Esophagus muscularis mucosa (tissue), 3 donors: Measurements from ENCODE around the gene MSI2.

Source experiments
- CTCF ChIP-seq, 3 experiments: fragments of 200-600 bp in 2 of 3; fragments of 450-650 bp in 1 of 3; sonication (generic) in 2 of 3; IDR thresholded peaks; one replicate each; pipeline ENCODE4 v1.5.1; 2017 to 2019; ENCODE audit warnings: antibody characterized with exemption in 3 of 3, mild to moderate bottlenecking in 2 of 3, moderate library complexity in 1 of 3
- POLR2A ChIP-seq: fragments of 450-650 bp; IDR thresholded peaks from one replicate; pipeline ENCODE4 v1.6.1; 2017; ENCODE audit warnings: antibody characterized with exemption, moderate library complexity, mild to moderate bottlenecking, low read depth
- POLR2AphosphoS5 ChIP-seq, 2 donors: sonication (generic); formaldehyde crosslinking; IDR thresholded peaks; one replicate each; pipeline ENCODE4 v1.6.1; 2017; ENCODE audit warnings: antibody characterized with exemption in 2 of 2

DNA sequence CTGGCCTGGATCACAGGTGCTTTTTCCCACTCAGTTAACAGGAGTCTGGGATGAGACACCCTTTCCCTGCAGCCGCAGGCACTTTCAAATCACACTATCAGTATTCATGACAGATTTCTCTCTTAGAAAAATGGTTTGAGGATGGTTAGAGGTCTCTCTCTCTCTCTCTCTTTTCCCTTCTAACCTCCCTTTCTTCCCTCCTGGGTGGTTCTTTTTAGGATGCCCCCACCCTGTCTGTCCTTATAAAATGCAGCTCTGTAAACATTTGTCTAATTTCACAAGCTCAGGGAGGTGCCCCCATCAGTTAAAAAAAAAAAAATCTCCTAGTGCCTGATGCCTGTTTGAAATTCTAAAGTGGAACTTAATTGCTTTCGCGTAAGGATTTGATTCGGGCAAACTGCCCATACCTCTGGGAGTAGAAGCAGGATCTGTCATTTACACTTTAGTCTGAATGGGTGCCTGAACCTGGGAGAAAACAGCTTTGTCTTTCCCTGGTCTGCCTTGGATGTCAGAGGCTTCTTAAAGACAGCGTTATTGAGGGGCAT is 329.9 kb downstream of the MSI2 start:
- TF ChIP-seq CTCF (IDR thresholded peaks at IDR 0.05) (no peak), POLR2A (no peak), POLR2AphosphoS5 (IDR thresholded peaks at IDR 0.05) (no peak)
